ENCODE data around the gene PCYT2.

PCYT2 gene

GRCh38 chr17:81895400-81895799, 15.8 kb downstream of the PCYT2 start (continued):
- no peak for TF ChIP-seq ZBTB11 (tag by site-specific recombination; conservative IDR thresholded peaks at IDR 0.05; ENCODE audit: low read depth)

GRCh38 chr17:81891303-81891552, 20.0 kb downstream of the PCYT2 start:
- Histone ChIP-seq H3K36me3 (ENCODE audit: control insufficient read depth in 2 of 2, insufficient read depth in 1 of 2, low read length in 2 of 2) (peaks cover 67 to 69% of the 10 kb centered on the region in 2 experiments), H3K4me1 (ENCODE audit: control insufficient read depth, insufficient read depth, low read length) (peaks cover 5% of the 10 kb centered on the region; the same call in 1 of the 2 replicates), H3K27ac (ENCODE audit: extremely low read depth, low read depth, low read length) (peak overlapping the region; percentile 96), H3K9me3 (ENCODE audit: control insufficient read depth, insufficient read depth, low read depth, low read length) (no peaks in the 10 kb centered on the region), H3K4me3 (ENCODE audit: low read depth, low read length) (peak overlapping the region; percentile 92)
- POLR2A ChIA-PET: interaction anchor here (0.6 to 2.2 kb wide), 7 partner anchors 13 to 65 kb away, joined by 3 to 8 read pairs (median 6); partner anchors contain the start of gene MCRIP1
- TF ChIP-seq ZNF223 (tag by site-specific recombination; IDR thresholded peaks at IDR 0.05): no peak
- TF ChIP-seq ZNF571 (tag by site-specific recombination; IDR thresholded peaks at IDR 0.05): no peak
- TF ChIP-seq ZNF645 (tag by site-specific recombination; IDR thresholded peaks at IDR 0.05): no peak
- TF ChIP-seq ZNF248 (tag by site-specific recombination; IDR thresholded peaks at IDR 0.05): no peak
- TF ChIP-seq ZNF416 (tag by site-specific recombination; IDR thresholded peaks at IDR 0.05): no peak
- TF ChIP-seq ZNF518A (tag by site-specific recombination; conservative IDR thresholded peaks at IDR 0.05; ENCODE audit: low read depth): no peak
- no peak for TF ChIP-seq ZNF830 (tag by site-specific recombination; IDR thresholded peaks at IDR 0.05; ENCODE audit: low read depth)
- no peak for TF ChIP-seq ZFHX2 (tag by site-specific recombination; conservative IDR thresholded peaks at IDR 0.05)
- no peak for TF ChIP-seq PRDM2 (tag by site-specific recombination; IDR thresholded peaks at IDR 0.05; ENCODE audit: borderline replicate concordance)
- no peak for TF ChIP-seq YY1 (tag by site-specific recombination; IDR thresholded peaks at IDR 0.05)
- CTCF ChIA-PET: no interaction called here

Measured in HEK293 (cell line).